Pancreas (tissue), 10 donors: ENCODE data around the gene TYROBP. TPM values are rescaled to one million over a fixed set of nuclear protein-coding genes. Genes with fewer than 3 reads are reported as not detected.
"Not testable (repeated sequence)": the region's sequence is repeated elsewhere in the genome, so short reads cannot be mapped to it uniquely, and the experiment has no call there.

ENCODE experiments used
- ATAC-seq, 4 donors: fragments of 200-7000 bp; cut with Tn5 transposase; one replicate each; pipeline versions ENCODE4 v1.8.0 to v1.9.1; 2020; ENCODE audit warnings: mild to moderate bottlenecking in 4 of 4, moderate library complexity in 4 of 4
- DNase-seq, 6 donors: peaks; one replicate each; pipeline ENCODE4 v3.0.0-alpha.2; 2020
- FAIRE-seq: peaks from 2 replicates; lab custom pipeline; 2012; peaks lifted over from hg19 to GRCh38; lab: Jason Lieb, UNC
- H3K27ac ChIP-seq, 4 donors: fragments of 200-600 bp; sonication (generic); 1 replicate in 3 of 4; 2 replicates in 1 of 4; pipeline versions ENCODE4 v1.5.0 to v1.8.0; 2020
- H3K27me3 ChIP-seq, 4 donors: fragments of 200-600 bp; one replicate each; pipeline ENCODE4 v1.8.0; 2021
- H3K36me3 ChIP-seq, 3 donors: fragments of 200-600 bp; sonication (generic) in 1 of 3; one replicate each; pipeline versions ENCODE4 v1.5.0 to v1.8.0; 2020 to 2021
- H3K4me1 ChIP-seq, 3 donors: fragments of 200-600 bp; one replicate each; pipeline ENCODE4 v1.8.0; 2021
- H3K4me3 ChIP-seq, 4 donors: fragments of 200-600 bp; sonication (generic) in 2 of 4; one replicate each; pipeline versions ENCODE4 v1.5.0 to v1.8.0; 2020 to 2021
- H3K9me3 ChIP-seq, 4 donors: fragments of 200-600 bp; one replicate each; pipeline ENCODE4 v1.8.0; 2021
- CTCF ChIP-seq, 4 donors: fragments of 200-600 bp; sonication (generic) in 3 of 4; IDR thresholded peaks; one replicate each; pipeline versions ENCODE4 v1.5.0 to v1.8.0; 2021; ENCODE audit warnings: antibody characterized with exemption in 4 of 4
- WGBS, 2 donors: extraction: QIAGEN DNeasy Blood & Tissue Kit; methylation state at CpG; one replicate each; pipeline ENCODE4 v1.1.7; 2013; 5-methylcytosine and 5-hydroxymethylcytosine counted together
- intact Hi-C, 3 donors: fragments of 100-400 bp; cut with DNase I; formaldehyde crosslinking; loops; one replicate each; pipeline versions ENCODE4 v1.11.1 to v1.14.2; 2022
- polyA plus RNA-seq, 2 donors: library from polyadenylated mRNA; stranded (reverse); fragments of 200-250 nt; gene quantifications; one replicate each; pipeline ENCODE4 v1.2.3, GENCODE V29; 2013
- total RNA-seq, 6 donors: library from RNA; stranded (reverse); fragmentation: NEBNext Ultra II Directional in 4 of 6; extraction: Animal tissue kit (Norgen Biotek cat#: 25700) in 4 of 6; gene quantifications; one replicate each; pipeline versions ENCODE4 v1.2.1 to v1.2.4, GENCODE V29; 2021 to 2023
- donor health status: healthy with polysubstance abuse.
- donor health status: DM: no; HTN: no; CAD: no; lungs with moderate emphysema.
- donor health status: DM: no; HTN: no; CAD: no.
- donor health status: control.
- donor health status: control.
- donor health status: Bipolar disorder and iron deficiency.
- donor health status: DM: yes; HTN: yes; CAD: no.
- donor health status: DM: no; HTN: no; CAD: no.
- donor health status: DM: no; HTN: no; CAD: no.
- donor health status: DM: yes; HTN: yes; CAD: no.

The TYROBP gene
- total RNA-seq (10 to 100 TPM in 3 of 6 donors, 1 to 10 TPM in 3; 2.5 to 73.8 (median 11.0) TPM), polyA plus RNA-seq (10 to 100 TPM; 17.4 to 22.8 TPM)

GRCh38 chr19:35908010-35908441 lies at the start of gene TYROBP:
TYROBP (minus strand) TSS chr19:35908295; CDS start chr19:35908228, 67 bp downstream.
- FAIRE-seq (no peak), ATAC-seq (peak in 2 of 4 donors; percentile 15 to 32), DNase-seq (peak in 1 of 6 donors; percentile 43)

GRCh38 chr19:35957411-35957810 lies 49.3 kb upstream of the TYROBP start:
- intact Hi-C loops, result not testable (repeated sequence)

More at GRCh38 chr19:35908010-35908441, at the start of gene TYROBP:
- Histone ChIP-seq H3K4me3 (peak within 1 kb of the TSS in 1 of 4 donors; percentile 13), H3K27me3 (no peaks in the 10 kb centered on the region), H3K27ac (peak within 1 kb of the TSS in 2 of 4 donors; percentile 33 to 73), H3K36me3 (no peaks in the 10 kb centered on the region), H3K9me3 (no peaks in the 10 kb centered on the region), H3K4me1 (peaks cover 0 to 15% (median 0%) of the 10 kb centered on the region in 3 donors)
- WGBS, 2 donors, result 76 to 80% methylated on average over 9 of the region's 9 CpGs
- TF ChIP-seq CTCF (IDR thresholded peaks at IDR 0.05), result no peak
- intact Hi-C loops, result no loop called here

GRCh38 chr19:35955881-35956634 lies 48.0 kb upstream of the TYROBP start:
- DNase-seq, result no peak

More at GRCh38 chr19:35957411-35957810, 49.3 kb upstream of the TYROBP start:
- not testable (repeated sequence) for H3K4me1 ChIP-seq, FAIRE-seq, H3K36me3 ChIP-seq, H3K4me3 ChIP-seq, ATAC-seq, H3K27ac ChIP-seq, DNase-seq, H3K9me3 ChIP-seq
- peaks cover 0 to 22% (median 4%) of the 10 kb centered on the region in 4 donors for H3K27me3 ChIP-seq
- 67 to 69% methylated on average over 8 of the region's 8 CpGs for whole genome bisulfite sequencing, 2 donors

DNA sequence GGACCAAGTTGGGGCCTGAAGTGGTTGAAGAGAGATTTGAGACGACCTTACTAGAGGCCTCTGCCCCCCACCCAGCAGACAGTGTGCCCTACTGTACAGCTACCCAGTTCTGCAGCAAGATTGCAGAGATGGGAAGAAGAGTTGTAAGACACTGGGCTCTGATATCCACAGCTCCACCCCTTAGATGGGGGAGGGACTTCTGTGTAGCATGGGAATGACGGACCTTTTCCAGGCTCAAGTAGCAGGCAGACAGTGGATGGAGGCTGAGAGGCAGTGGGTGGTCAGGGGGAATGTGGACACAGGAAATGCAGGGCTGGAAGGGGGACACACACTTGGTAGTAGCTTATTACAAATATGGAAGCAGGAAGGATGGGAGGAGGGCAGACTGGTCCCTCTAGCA lies 41.0 kb upstream of the TYROBP start:
- intact Hi-C loops, result no loop called here
- FAIRE-seq (no peak), ATAC-seq (no peak)

More at GRCh38 chr19:35955881-35956634, 48.0 kb upstream of the TYROBP start:
- ATAC-seq (no peak), FAIRE-seq (no peak)
- TF ChIP-seq CTCF (IDR thresholded peaks at IDR 0.05), result no peak
- H3K9me3 ChIP-seq, result no peaks in the 10 kb centered on the region
- 61 to 65% methylated on average over 6 of the region's 6 CpGs for WGBS, 2 donors
- no peak overlapping the region for H3K4me3 ChIP-seq
- peaks cover 0 to 17% (median 4%) of the 10 kb centered on the region in 4 donors for H3K27me3 ChIP-seq
- intact Hi-C loops, result no loop called here
- no peak overlapping the region for H3K27ac ChIP-seq
- H3K4me1 ChIP-seq, result peaks cover 0 to 7% (median 0%) of the 10 kb centered on the region in 3 donors
- no peaks in the 10 kb centered on the region for H3K36me3 ChIP-seq

GRCh38 chr19:35946203-35946602 lies 38.1 kb upstream of the TYROBP start:
- Histone ChIP-seq H3K4me1 (no peaks in the 10 kb centered on the region), H3K27me3 (no peaks in the 10 kb centered on the region), H3K36me3 (no peaks in the 10 kb centered on the region), H3K4me3 (no peak overlapping the region), H3K9me3 (no peaks in the 10 kb centered on the region), H3K27ac (no peak overlapping the region)
- FAIRE-seq, result no peak
- no peak for ATAC-seq
- 87 to 93% methylated on average over 4 of the region's 4 CpGs for WGBS, 2 donors
- TF ChIP-seq CTCF (IDR thresholded peaks at IDR 0.05), result no peak
- no peak for DNase-seq
- intact Hi-C loops, result no loop called here

More for the DNA sequence above, 41.0 kb upstream of the TYROBP start:
- Histone ChIP-seq H3K27ac (no peak overlapping the region), H3K36me3 (no peaks in the 10 kb centered on the region), H3K9me3 (no peaks in the 10 kb centered on the region), H3K4me3 (no peak overlapping the region), H3K4me1 (no peaks in the 10 kb centered on the region), H3K27me3 (no peaks in the 10 kb centered on the region)
- no peak for TF ChIP-seq CTCF (IDR thresholded peaks at IDR 0.05)
- DNase-seq, result no peak
- 12 to 18% methylated on average over 2 of the region's 2 CpGs for WGBS, 2 donors
